Forelimb muscle (tissue), 1 donor: ENCODE data around the gene VEPH1. TPM values are rescaled to one million over a fixed set of nuclear protein-coding genes. Genes with fewer than 3 reads are reported as not detected.

ENCODE experiments used
- DNase-seq: peaks from one replicate; pipeline ENCODE4 v3.0.0-alpha.2; 2013; ENCODE audit warnings: low read depth
- polyA plus RNA-seq: library from polyadenylated mRNA; unstranded; fragments of 120-200 nt; gene quantifications from one replicate; pipeline ENCODE4 v1.2.1, GENCODE V29; 2013; ENCODE audit not compliant: insufficient read length

VEPH1 gene
- polyA plus RNA-seq, 1 donor: 0.63 TPM

- DNase-seq: no peak
Observed at GRCh38 chr3:157523814-157524213, 20.6 kb upstream of the VEPH1 start.

GRCh38 chr3:157522648-157523047 lies 19.4 kb upstream of the VEPH1 start:
- no peak for DNase-seq

GRCh38 chr3:157520485-157521150 lies 17.4 kb upstream of the VEPH1 start:
- DNase-seq: no peak

- no peak for DNase-seq
Observed at GRCh38 chr3:157518881-157519280, 15.7 kb upstream of the VEPH1 start.

GRCh38 chr3:157516928-157517327 lies 13.7 kb upstream of the VEPH1 start:
- no peak for DNase-seq

GRCh38 chr3:157515398-157515797 lies 12.2 kb upstream of the VEPH1 start:
- DNase-seq: no peak

- no peak for DNase-seq
Observed at GRCh38 chr3:157514371-157514895, 11.2 kb upstream of the VEPH1 start.

GRCh38 chr3:157513585-157513984 lies 10.4 kb upstream of the VEPH1 start:
- no peak for DNase-seq

- no peak for DNase-seq
Observed at GRCh38 chr3:157512534-157512933, 9.3 kb upstream of the VEPH1 start.

GRCh38 chr3:157508461-157508860 lies 5.2 kb upstream of the VEPH1 start:
- DNase-seq: no peak

- no peak for DNase-seq
Observed at GRCh38 chr3:157501863-157502262, 1.4 kb downstream of the VEPH1 start.

- DNase-seq: no peak
Observed at GRCh38 chr3:157500232-157500631, 3.0 kb downstream of the VEPH1 start.

GRCh38 chr3:157499342-157499963 lies 3.8 kb downstream of the VEPH1 start:
- no peak for DNase-seq

GRCh38 chr3:157498371-157498770 lies 4.8 kb downstream of the VEPH1 start:
- no peak for DNase-seq

- DNase-seq: no peak
Observed at GRCh38 chr3:157495846-157496245, 7.4 kb downstream of the VEPH1 start.

- DNase-seq: no peak
Observed at GRCh38 chr3:157494581-157495281, 8.5 kb downstream of the VEPH1 start.

- peak; percentile 54 for DNase-seq
Observed at GRCh38 chr3:157493627-157494550, 9.3 kb downstream of the VEPH1 start.

GRCh38 chr3:157491136-157491535 lies 12.1 kb downstream of the VEPH1 start:
- DNase-seq: no peak

- no peak for DNase-seq
Observed at GRCh38 chr3:157488144-157488543, 15.1 kb downstream of the VEPH1 start.

GRCh38 chr3:157487339-157487738 lies 15.9 kb downstream of the VEPH1 start:
- DNase-seq: no peak

- DNase-seq: no peak
Observed at GRCh38 chr3:157479464-157480243, 23.6 kb downstream of the VEPH1 start.
